K562 (cell line): ENCODE data around the gene FGF21. TPM values are rescaled to one million over a fixed set of nuclear protein-coding genes. Genes with fewer than 3 reads are reported as not detected.

Experiments
- CBX2 ChIP-seq: fragments of 200-600 bp; sonication (generic); IDR thresholded peaks from one replicate; pipeline ENCODE4 v1.6.1; 2012; ENCODE audit warnings: mild to moderate bottlenecking, low read length, inconsistent platforms; ENCODE audit not compliant: insufficient read depth, poor library complexity, severe bottlenecking
- CHD1 ChIP-seq: fragments of 200-600 bp; sonication (generic); IDR thresholded peaks from one replicate; pipeline ENCODE4 v1.6.1; 2012; ENCODE audit warnings: mild to moderate bottlenecking, moderate library complexity, low read length, inconsistent platforms
- DDX20 ChIP-seq: fragments of 450-650 bp; IDR thresholded peaks from 2 replicates; pipeline ENCODE4 v1.6.1; 2016; ENCODE audit warnings: missing genetic modification characterization, low read depth, mild to moderate bottlenecking, missing compliant biosample characterization, moderate library complexity
- ERF ChIP-seq: fragments of 450-650 bp; formaldehyde crosslinking; IDR thresholded peaks from 2 replicates; pipeline ENCODE4 v1.4.0; 2020; ENCODE audit warnings: mild to moderate bottlenecking, mixed read lengths
- KDM4B ChIP-seq, 2 experiments: fragments of 450-650 bp in 1 of 2; sonication (generic) in 1 of 2; IDR thresholded peaks; 2 replicates each; pipeline ENCODE4 v1.6.1; 2016 to 2017; ENCODE audit warnings: borderline replicate concordance in 2 of 2, antibody characterized with exemption in 1 of 2, low read depth in 1 of 2, mild to moderate bottlenecking in 1 of 2
- MEF2D ChIP-seq: conservative IDR thresholded peaks from 2 replicates; pipeline ENCODE4 v1.6.1; 2016; ENCODE audit warnings: low read depth, missing genetic modification characterization, missing compliant biosample characterization
- NR2C2 ChIP-seq, 2 experiments: fragments of 200-800 bp in 1 of 2; sonication (Bioruptor generic) in 1 of 2; sonication (generic) in 1 of 2; formaldehyde crosslinking in 1 of 2; IDR thresholded peaks; 2 replicates each; pipeline versions ENCODE4 v1.6.1 to v1.8.0; 2016 to 2022; ENCODE audit warnings: mild to moderate bottlenecking in 1 of 2, missing compliant biosample characterization in 1 of 2, missing genetic modification characterization in 1 of 2, missing genetic modification reagents in 1 of 2
- NRF1 ChIP-seq, 2 experiments: fragments of 450-650 bp; IDR thresholded peaks in 1 of 2; conservative IDR thresholded peaks in 1 of 2; 2 replicates each; pipeline ENCODE4 v1.6.1; 2014; ENCODE audit warnings: mild to moderate bottlenecking in 2 of 2
- RBM17 ChIP-seq: fragments of 200-400 bp; formaldehyde crosslinking; IDR thresholded peaks from 2 replicates; pipeline ENCODE4 v1.6.1; 2017; ENCODE audit warnings: low read depth, mild to moderate bottlenecking, low read length, borderline replicate concordance
- SMAD2 ChIP-seq: fragments of 150-350 bp; IDR thresholded peaks from 2 replicates; pipeline ENCODE4 v1.6.1; 2014; ENCODE audit warnings: low read depth, mild to moderate bottlenecking, low read length
- SRSF9 ChIP-seq: fragments of 200-400 bp; formaldehyde crosslinking; IDR thresholded peaks from 2 replicates; pipeline ENCODE4 v1.6.1; 2017; ENCODE audit warnings: low read depth, low read length, borderline replicate concordance
- TCF7 ChIP-seq: sonication (generic); IDR thresholded peaks from 2 replicates; pipeline ENCODE4 v1.6.1; 2016; ENCODE audit warnings: antibody characterized with exemption, borderline replicate concordance
- TOE1 ChIP-seq, 2 experiments: fragments of 450-650 bp in 1 of 2; sonication (generic) in 1 of 2; formaldehyde crosslinking in 1 of 2; IDR thresholded peaks; 2 replicates each; pipeline versions ENCODE4 v1.7.1 to v1.8.0; 2016 to 2022; ENCODE audit warnings: borderline replicate concordance in 2 of 2, mild to moderate bottlenecking in 2 of 2, antibody characterized with exemption in 1 of 2, inconsistent platforms in 1 of 2, low read depth in 1 of 2, missing genetic modification reagents in 1 of 2, moderate library complexity in 1 of 2
- YBX1 ChIP-seq: fragments of 450-650 bp; IDR thresholded peaks from 2 replicates; pipeline ENCODE4 v1.7.1; 2016; ENCODE audit warnings: mild to moderate bottlenecking
- ZC3H8 ChIP-seq: fragments of 450-650 bp; IDR thresholded peaks from 2 replicates; pipeline ENCODE4 v1.6.1; 2017
- ZFP30 ChIP-seq: fragments of 250-450 bp; sonication (Bioruptor Pico); IDR thresholded peaks from 2 replicates; pipeline ENCODE4 v1.8.0; 2022; ENCODE audit warnings: moderate library complexity, mild to moderate bottlenecking, inconsistent platforms, borderline replicate concordance
- ZNF311 ChIP-seq: fragments of 250-450 bp; sonication (Bioruptor Pico); IDR thresholded peaks from 2 replicates; pipeline ENCODE4 v1.4.0; 2020; ENCODE audit warnings: mild to moderate bottlenecking, moderate library complexity
- polyA plus RNA-seq, 8 experiments: library from polyadenylated mRNA; depleted of rRNA in 4 of 8; stranded (reverse) in 5 of 8; unstranded in 3 of 8; fragments of >200 nt; fragmentation: Nextera tagmentation in 2 of 8; fragmentation: Illumina TruSeq in 1 of 8; extraction: Ambion mirVana in 2 of 8; extraction: Trizol in 1 of 8; gene quantifications; 2 replicates each; pipeline versions ENCODE4 v1.2.1 to v1.2.3, GENCODE V29; 2011 to 2014; ENCODE audit warnings: inconsistent platforms in 1 of 8, missing spikeins in 1 of 8
- total RNA-seq, 7 experiments: library from RNA; depleted of rRNA in 6 of 7; stranded (reverse); fragments of >200 nt in 6 of 7; fragmentation: Illumina TruSeq in 2 of 7; extraction: Trizol in 2 of 7; gene quantifications; 2 replicates each; pipeline versions ENCODE4 v1.2.1 to v1.2.3, GENCODE V29; 2011 to 2021; ENCODE audit warnings: low replicate concordance in 1 of 7
- TF ChIP-seq, protein P1 (sequence below): conservative IDR thresholded peaks from 2 replicates; pipeline ENCODE4 v1.6.1; 2011; ENCODE audit warnings: low read depth, mild to moderate bottlenecking, low read length; ENCODE audit not compliant: control insufficient read depth
- TF ChIP-seq, protein P2 (sequence below): IDR thresholded peaks from 2 replicates; pipeline ENCODE4 v1.6.1; 2011; ENCODE audit warnings: borderline replicate concordance, low read depth, mild to moderate bottlenecking, moderate library complexity, low read length; ENCODE audit not compliant: insufficient read depth, poor library complexity, severe bottlenecking
- TF ChIP-seq, protein P3 (sequence below), 2 experiments: fragments of 250-450 bp in 1 of 2; fragments of 450-650 bp in 1 of 2; sonication (Bioruptor Pico) in 1 of 2; IDR thresholded peaks; 2 replicates each; pipeline versions ENCODE4 v1.6.1 to v1.8.0; 2016 to 2021; ENCODE audit warnings: mild to moderate bottlenecking in 2 of 2, moderate library complexity in 2 of 2, missing compliant biosample characterization in 1 of 2, missing genetic modification characterization in 1 of 2
- TF ChIP-seq, protein P4 (sequence below): sonication (generic); formaldehyde crosslinking; IDR thresholded peaks from 2 replicates; pipeline ENCODE4 v1.8.0; 2022; ENCODE audit warnings: mild to moderate bottlenecking, missing genetic modification reagents, borderline replicate concordance

The FGF21 gene
- total and polyA plus RNA-seq, 9 of the 15 experiments (the other 6 are each of a cell fraction or from before 2014, with no cell fraction given): 0.04 to 0.77 (median 0.09) TPM; not detected in 6

DNA sequence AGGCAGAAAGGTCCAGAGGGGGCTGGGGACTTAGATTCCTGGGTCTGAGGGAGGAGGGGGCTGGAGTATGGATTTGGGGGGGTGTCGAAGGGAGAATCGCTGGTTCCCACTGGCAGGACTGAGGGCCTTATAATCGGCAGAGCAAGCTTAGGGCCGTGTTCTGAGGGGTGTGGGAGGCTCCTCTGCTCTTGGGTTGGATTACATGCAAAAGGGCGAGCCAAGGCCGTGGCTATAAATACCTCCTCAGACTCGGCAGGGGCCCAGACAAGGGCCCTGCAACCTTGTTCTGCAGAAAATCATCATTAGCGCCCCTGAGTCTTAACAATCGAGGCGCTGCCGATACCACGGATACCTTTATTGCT is 35.1 kb upstream of the FGF21 start (continued):
- TF ChIP-seq CBX2 (no peak), ZFP30 (no peak), RBM17 (no peak), ERF (CRISPR knock-in tag) (0 out of 2 replicates have a peak, but pooled peaks have one; percentile 28), KDM4B (IDR thresholded peaks at IDR 0.05; ENCODE audit: borderline replicate concordance in 2 of 2, low read depth in 1 of 2) (no peak), SMAD2 (no peak), TCF7 (0 out of 2 replicates have a peak, but pooled peaks have one; percentile 14), NR2C2 (CRISPR knock-in tag; IDR thresholded peaks at IDR 0.05) (no peak), NR2C2 (tag; IDR thresholded peaks at IDR 0.05) (no peak), NRF1 (conservative IDR thresholded peaks at IDR 0.05 in 1 of 2, IDR thresholded peaks at IDR 0.05 in 1 of 2) (no peak), DDX20 (no peak), ZC3H8 (no peak), TOE1 (IDR thresholded peaks at IDR 0.05; ENCODE audit: borderline replicate concordance) (no peak), TOE1 (CRISPR knock-in tag; IDR thresholded peaks at IDR 0.05; ENCODE audit: borderline replicate concordance, low read depth) (no peak), MEF2D (tag) (0 out of 2 replicates have a peak, but pooled peaks have one; percentile 29), ZNF311 (CRISPR knock-in tag) (no peak), CHD1 (no peak), YBX1 (no peak), SRSF9 (no peak)
- TF ChIP-seq, protein P1, sequence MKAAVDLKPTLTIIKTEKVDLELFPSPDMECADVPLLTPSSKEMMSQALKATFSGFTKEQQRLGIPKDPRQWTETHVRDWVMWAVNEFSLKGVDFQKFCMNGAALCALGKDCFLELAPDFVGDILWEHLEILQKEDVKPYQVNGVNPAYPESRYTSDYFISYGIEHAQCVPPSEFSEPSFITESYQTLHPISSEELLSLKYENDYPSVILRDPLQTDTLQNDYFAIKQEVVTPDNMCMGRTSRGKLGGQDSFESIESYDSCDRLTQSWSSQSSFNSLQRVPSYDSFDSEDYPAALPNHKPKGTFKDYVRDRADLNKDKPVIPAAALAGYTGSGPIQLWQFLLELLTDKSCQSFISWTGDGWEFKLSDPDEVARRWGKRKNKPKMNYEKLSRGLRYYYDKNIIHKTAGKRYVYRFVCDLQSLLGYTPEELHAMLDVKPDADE: 0 out of 2 replicates have a peak, but pooled peaks have one; percentile 38
- TF ChIP-seq, protein P2, sequence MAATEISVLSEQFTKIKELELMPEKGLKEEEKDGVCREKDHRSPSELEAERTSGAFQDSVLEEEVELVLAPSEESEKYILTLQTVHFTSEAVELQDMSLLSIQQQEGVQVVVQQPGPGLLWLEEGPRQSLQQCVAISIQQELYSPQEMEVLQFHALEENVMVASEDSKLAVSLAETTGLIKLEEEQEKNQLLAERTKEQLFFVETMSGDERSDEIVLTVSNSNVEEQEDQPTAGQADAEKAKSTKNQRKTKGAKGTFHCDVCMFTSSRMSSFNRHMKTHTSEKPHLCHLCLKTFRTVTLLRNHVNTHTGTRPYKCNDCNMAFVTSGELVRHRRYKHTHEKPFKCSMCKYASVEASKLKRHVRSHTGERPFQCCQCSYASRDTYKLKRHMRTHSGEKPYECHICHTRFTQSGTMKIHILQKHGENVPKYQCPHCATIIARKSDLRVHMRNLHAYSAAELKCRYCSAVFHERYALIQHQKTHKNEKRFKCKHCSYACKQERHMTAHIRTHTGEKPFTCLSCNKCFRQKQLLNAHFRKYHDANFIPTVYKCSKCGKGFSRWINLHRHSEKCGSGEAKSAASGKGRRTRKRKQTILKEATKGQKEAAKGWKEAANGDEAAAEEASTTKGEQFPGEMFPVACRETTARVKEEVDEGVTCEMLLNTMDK: no peak
- TF ChIP-seq, protein P3, sequence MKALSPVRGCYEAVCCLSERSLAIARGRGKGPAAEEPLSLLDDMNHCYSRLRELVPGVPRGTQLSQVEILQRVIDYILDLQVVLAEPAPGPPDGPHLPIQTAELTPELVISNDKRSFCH (CRISPR knock-in tag; IDR thresholded peaks at IDR 0.05): no peak
- TF ChIP-seq, protein P3 (tag; IDR thresholded peaks at IDR 0.05): no peak
- TF ChIP-seq, protein P4, sequence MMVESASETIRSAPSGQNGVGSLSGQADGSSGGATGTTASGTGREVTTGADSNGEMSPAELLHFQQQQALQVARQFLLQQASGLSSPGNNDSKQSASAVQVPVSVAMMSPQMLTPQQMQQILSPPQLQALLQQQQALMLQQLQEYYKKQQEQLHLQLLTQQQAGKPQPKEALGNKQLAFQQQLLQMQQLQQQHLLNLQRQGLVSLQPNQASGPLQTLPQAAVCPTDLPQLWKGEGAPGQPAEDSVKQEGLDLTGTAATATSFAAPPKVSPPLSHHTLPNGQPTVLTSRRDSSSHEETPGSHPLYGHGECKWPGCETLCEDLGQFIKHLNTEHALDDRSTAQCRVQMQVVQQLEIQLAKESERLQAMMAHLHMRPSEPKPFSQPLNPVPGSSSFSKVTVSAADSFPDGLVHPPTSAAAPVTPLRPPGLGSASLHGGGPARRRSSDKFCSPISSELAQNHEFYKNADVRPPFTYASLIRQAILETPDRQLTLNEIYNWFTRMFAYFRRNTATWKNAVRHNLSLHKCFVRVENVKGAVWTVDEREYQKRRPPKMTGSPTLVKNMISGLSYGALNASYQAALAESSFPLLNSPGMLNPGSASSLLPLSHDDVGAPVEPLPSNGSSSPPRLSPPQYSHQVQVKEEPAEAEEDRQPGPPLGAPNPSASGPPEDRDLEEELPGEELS (CRISPR knock-in tag): no peak
